HG02840 (cell line): ENCODE measurements around the gene PATE3.

Experiments
- ATAC-seq: cut with Tn5 transposase; IDR thresholded peaks from one replicate; pipeline ENCODE4 v1.9.1; 2021; ENCODE audit warnings: mild to moderate bottlenecking, moderate library complexity, moderate number of reproducible peaks; ENCODE audit not compliant: unreplicated experiment, low FRiP score

The PATE3 gene

GRCh38 chr11:125787827-125788226 lies at the start of gene PATE3:
TSS of gene PATE3 (plus strand) at chr11:125788127. CDS start at chr11:125788152, 25 bp downstream.
- no peak for ATAC-seq

- no peak for ATAC-seq
Observed at GRCh38 chr11:125740617-125741016, 47.3 kb upstream of the PATE3 start.

GRCh38 chr11:125743681-125744080 lies 44.2 kb upstream of the PATE3 start:
- no peak for ATAC-seq

GRCh38 chr11:125745979-125746378 lies 41.9 kb upstream of the PATE3 start, which contains the start of gene PATE1:
TSS of gene PATE1 (plus strand) at chr11:125746279. CDS start at chr11:125746305, 26 bp downstream.
- ATAC-seq, result no peak

- no peak for ATAC-seq
Observed at GRCh38 chr11:125750629-125751028, 37.3 kb upstream of the PATE3 start.

GRCh38 chr11:125756050-125756449 lies 31.9 kb upstream of the PATE3 start:
- no peak for ATAC-seq

- ATAC-seq, result no peak
Observed at GRCh38 chr11:125762445-125762844, 25.5 kb upstream of the PATE3 start.

GRCh38 chr11:125763483-125763882 lies 24.4 kb upstream of the PATE3 start:
- no peak for ATAC-seq

GRCh38 chr11:125766251-125766650 lies 21.7 kb upstream of the PATE3 start:
- no peak for ATAC-seq

- ATAC-seq, result no peak
Observed at GRCh38 chr11:125768336-125769046, 19.4 kb upstream of the PATE3 start.

- no peak for ATAC-seq
Observed at GRCh38 chr11:125770583-125770982, 17.3 kb upstream of the PATE3 start.

GRCh38 chr11:125772834-125773505 lies 15.0 kb upstream of the PATE3 start:
- no peak for ATAC-seq

- no peak for ATAC-seq
Observed at GRCh38 chr11:125773516-125773915, 14.4 kb upstream of the PATE3 start.

GRCh38 chr11:125777309-125777708 lies 10.6 kb upstream of the PATE3 start:
- ATAC-seq, result no peak

- ATAC-seq, result no peak
Observed at GRCh38 chr11:125778728-125779127, 9.2 kb upstream of the PATE3 start, which contains the start of gene PATE2. TSS of gene PATE2 (minus strand) at chr11:125778828. CDS start at chr11:125778773, 55 bp downstream.

GRCh38 chr11:125784678-125785077 lies 3.2 kb upstream of the PATE3 start:
- no peak for ATAC-seq

GRCh38 chr11:125790825-125791224 lies 2.9 kb downstream of the PATE3 start:
- no peak for ATAC-seq

- ATAC-seq, result no peak
Observed at GRCh38 chr11:125797641-125798040, 9.7 kb downstream of the PATE3 start.

- ATAC-seq, result no peak
Observed at GRCh38 chr11:125799808-125800207, 11.9 kb downstream of the PATE3 start.

GRCh38 chr11:125802387-125802786 lies 14.5 kb downstream of the PATE3 start:
- no peak for ATAC-seq

GRCh38 chr11:125807909-125808308 lies 20.0 kb downstream of the PATE3 start:
- ATAC-seq, result no peak

- no peak for ATAC-seq
Observed at GRCh38 chr11:125833016-125833415, 45.1 kb downstream of the PATE3 start, which contains the start of gene PATE4. TSS of gene PATE4 (plus strand) at chr11:125833316. CDS start at chr11:125833360, 44 bp downstream.
